Middle frontal gyrus (tissue), 1 donor: Measurements from ENCODE around the gene KCNC4.

Source experiments
- DNase-seq: peaks from one replicate; pipeline ENCODE4 v3.0.0-alpha.2; 2015; ENCODE audit warnings: low spot score; ENCODE audit errors: extremely low spot score

The KCNC4 gene

DNA sequence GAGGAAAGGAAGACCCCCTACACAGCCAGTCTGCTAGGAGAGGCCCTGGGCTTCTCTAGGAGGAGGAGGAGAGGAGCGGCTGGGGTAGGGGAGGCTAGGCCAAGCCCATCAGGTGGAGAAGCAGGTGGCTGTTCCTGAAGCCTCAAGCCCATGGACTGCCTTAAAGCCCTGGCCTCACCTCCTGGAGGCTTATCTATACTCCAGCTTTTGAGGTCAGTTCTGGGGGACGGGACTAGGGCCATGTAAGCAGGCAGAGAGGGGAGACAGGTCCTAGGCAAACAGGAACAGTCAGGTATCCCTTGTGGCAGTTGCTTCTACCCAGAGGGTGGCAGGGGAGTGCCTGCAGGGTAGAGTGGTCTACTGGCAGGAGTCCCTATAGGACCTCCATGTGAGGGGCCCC lies 40.6 kb downstream of the KCNC4 start:
- DNase-seq: no peak

DNA sequence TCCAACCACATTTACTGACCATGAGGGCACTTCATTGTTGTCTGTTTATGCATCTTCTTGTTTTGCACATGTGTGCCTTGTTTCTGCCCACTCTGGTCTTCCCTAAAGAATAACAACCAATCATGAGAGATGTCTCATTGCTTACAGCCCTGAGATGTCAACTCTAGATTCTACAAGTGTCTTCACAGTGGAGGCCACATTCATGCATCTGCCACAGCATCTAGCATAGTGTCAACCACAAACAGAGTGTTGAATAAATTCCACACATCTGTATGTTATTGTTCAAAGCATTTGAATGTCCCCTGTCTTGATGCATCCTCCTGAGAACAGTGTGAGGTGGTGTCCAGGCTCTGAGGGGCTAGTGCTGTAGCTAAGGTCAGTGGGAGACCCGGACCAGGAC lies 43.1 kb downstream of the KCNC4 start:
- DNase-seq: no peak

DNA sequence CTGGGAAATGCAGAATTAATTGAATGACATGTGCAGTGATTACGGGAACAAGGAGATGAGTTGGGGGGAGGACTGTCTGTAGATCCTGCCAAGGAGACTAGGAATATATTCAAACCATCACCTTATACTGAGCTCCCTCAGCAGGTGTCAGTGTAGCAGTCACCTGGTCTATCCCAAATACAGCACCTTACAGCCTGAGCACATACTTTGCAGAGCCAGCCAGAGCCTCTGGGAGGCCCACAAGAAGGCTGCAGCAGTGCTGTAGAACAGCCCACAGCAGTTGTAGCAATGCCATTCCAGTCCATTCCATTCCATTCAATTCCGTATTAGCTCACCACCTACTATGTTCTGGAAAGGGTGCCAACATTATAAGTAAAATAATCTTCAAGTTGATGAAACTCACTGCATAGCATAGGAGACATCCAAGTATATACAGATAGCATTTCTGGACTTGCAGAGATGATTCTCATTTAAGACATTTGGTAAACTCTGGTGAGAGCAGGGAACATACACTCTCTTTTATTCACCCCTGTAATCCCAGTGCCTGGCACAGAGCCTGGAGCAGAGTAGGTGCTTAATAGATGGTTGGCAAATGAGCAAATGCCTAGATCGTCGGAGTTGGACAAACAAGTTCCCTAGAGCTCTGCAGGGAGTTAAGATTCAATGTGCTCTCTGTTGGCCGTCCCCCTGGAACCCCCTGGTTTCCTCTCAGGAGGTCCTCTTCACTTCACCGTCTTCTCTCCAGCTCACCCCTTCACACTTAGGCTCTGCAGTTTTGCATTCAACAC lies 44.7 kb downstream of the KCNC4 start:
- no peak for DNase-seq

DNA sequence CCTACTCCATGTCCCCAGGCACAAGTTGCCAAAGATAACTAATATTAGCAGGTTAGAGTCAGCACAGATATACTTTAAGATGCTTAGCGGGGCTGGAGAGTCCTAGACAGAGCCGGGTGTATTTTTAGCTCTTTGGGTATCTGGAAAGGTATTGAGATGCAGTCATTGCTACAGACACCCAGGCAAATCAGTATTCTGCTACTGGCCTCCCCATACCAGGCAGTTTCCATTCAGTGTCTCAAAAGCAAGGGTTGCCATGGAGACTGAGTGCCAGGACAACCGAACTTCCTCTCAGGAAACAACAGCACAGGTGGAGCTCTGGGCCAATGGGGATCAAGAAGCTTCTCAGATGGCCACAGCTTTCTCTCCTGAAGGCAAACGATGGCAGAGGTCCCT lies 45.3 kb downstream of the KCNC4 start:
- DNase-seq: peak; percentile 82

DNA sequence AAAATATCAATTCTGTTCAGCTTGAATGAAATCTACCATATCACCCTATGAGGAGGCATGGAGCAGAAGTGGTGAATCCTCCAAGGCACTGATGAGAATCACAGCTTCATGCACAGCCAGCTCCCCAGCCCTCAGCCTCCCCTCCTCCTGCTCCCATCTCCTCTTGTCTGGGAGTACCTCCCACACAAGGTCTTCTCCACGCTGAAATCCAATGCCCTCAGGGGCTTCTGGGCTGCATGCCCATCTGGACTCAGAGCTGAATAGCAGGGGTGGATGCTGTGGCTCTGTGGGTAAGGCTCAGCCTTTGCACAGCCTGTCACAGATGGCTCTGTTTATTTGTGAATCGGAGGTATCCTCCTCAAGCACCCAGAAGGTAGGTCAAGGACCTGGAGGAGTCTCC lies 48.6 kb downstream of the KCNC4 start:
- no peak for DNase-seq

DNA sequence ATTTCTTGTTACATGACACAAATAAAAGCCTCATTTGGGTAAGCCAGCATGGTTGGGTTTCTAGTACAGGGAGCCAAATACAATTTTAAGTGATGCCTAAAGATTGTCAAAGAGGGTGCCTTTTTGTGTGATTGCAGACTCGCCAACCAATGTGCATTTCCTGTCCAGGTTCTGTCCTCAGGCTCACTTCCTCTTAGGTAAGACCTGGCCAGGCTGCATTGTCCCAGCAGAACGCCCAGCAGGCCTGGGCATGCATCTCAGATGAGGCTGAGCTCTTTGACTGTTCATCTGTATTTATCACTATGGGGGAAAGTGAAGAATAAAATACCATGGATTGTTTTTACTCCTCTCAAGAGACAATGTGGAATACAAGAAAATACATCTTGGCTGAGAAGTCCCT lies 49.7 kb downstream of the KCNC4 start:
- DNase-seq: no peak
